T-helper 2 cell (primary cell): ENCODE measurements around the gene SESTD1.

Experiments used
- DNase-seq, 5 experiments: peaks; one replicate each; pipeline versions ENCODE4 v3.0.0 to v3.0.0-alpha.2; 2012 to 2022
- total RNA-seq, 2 donors: gene quantifications; one replicate each; lab custom pipeline; 2026; lab: John Stamatoyannopoulos, UW

Gene SESTD1
- 8.0 to 14.7 reads per million in 2 donors for total RNA-seq

- DNase-seq: peak in 4 of 5 experiments; percentile 23 to 59 (median 38)
These were observed at the start of gene SESTD1 for GRCh38 chr2:179264368-179265081. SESTD1 (minus strand) TSS chr2:179264832; CDS start chr2:179191841, 72,991 bp downstream.

- DNase-seq: no peak
These were observed 48.4 kb upstream of the SESTD1 start for GRCh38 chr2:179313057-179313456.

GRCh38 chr2:179311101-179311500 lies 46.5 kb upstream of the SESTD1 start:
- no peak for DNase-seq

- DNase-seq: no peak
These were observed 43.2 kb upstream of the SESTD1 start for GRCh38 chr2:179307616-179308371.

- no peak for DNase-seq
These were observed 40.5 kb upstream of the SESTD1 start for GRCh38 chr2:179305125-179305524.

GRCh38 chr2:179304424-179304823 lies 39.8 kb upstream of the SESTD1 start:
- DNase-seq: no peak

- DNase-seq: no peak
These were observed 38.3 kb upstream of the SESTD1 start for GRCh38 chr2:179302764-179303571.

- no peak for DNase-seq
These were observed 37.5 kb upstream of the SESTD1 start for GRCh38 chr2:179302149-179302548.

- DNase-seq: peak in 1 of 5 experiments; percentile 63
These were observed 34.0 kb upstream of the SESTD1 start for GRCh38 chr2:179298666-179299065.

GRCh38 chr2:179297927-179298326 lies 33.3 kb upstream of the SESTD1 start:
- no peak for DNase-seq

- no peak for DNase-seq
These were observed 25.7 kb upstream of the SESTD1 start for GRCh38 chr2:179290329-179290728.

- no peak for DNase-seq
These were observed 20.4 kb upstream of the SESTD1 start for GRCh38 chr2:179285060-179285459.

- DNase-seq: no peak
These were observed 13.0 kb upstream of the SESTD1 start for GRCh38 chr2:179277429-179278196.

GRCh38 chr2:179275253-179276012 lies 10.8 kb upstream of the SESTD1 start:
- no peak for DNase-seq

- peak in 1 of 5 experiments; percentile 22 for DNase-seq
These were observed 10.1 kb upstream of the SESTD1 start for GRCh38 chr2:179274749-179275148.

GRCh38 chr2:179273461-179273962 lies 8.9 kb upstream of the SESTD1 start:
- no peak for DNase-seq

GRCh38 chr2:179272406-179273192 lies 8.0 kb upstream of the SESTD1 start:
- DNase-seq: no peak

- DNase-seq: no peak
These were observed 6.1 kb upstream of the SESTD1 start for GRCh38 chr2:179270689-179271088.

- DNase-seq: peak in 1 of 5 experiments; percentile 35
These were observed 3.8 kb upstream of the SESTD1 start for GRCh38 chr2:179268277-179268925.

GRCh38 chr2:179266271-179266670 lies 1.6 kb upstream of the SESTD1 start:
- no peak for DNase-seq
